ENCODE measurements around the gene KLHL4. TPM values are rescaled to one million over a fixed set of nuclear protein-coding genes. Genes with fewer than 3 reads are reported as not detected.

KLHL4 gene
- total and polyA plus RNA-seq, 2 of the 8 experiments (the other 6 are each of a cell fraction or from before 2014, with no cell fraction given), result 8.8 to 16.0 TPM

DNA sequence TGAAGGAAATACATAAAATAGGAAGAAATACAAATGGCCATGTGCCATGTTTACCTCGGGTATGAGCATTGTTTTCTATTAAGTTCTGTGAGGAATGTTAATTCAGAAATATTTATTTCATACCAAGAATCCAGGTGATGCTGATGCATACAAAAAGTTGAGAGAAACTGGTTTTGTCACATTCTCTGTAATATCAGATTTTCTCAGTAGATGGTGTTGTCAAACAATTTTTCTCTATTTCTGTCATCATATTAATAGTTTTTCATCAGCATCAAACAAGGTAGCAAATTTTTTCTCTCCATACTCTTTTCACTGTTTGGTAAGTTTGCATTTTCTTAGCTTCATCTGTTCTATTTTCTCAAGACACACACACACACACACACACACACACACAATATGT lies 179.8 kb downstream of the KLHL4 start:
- H3K4ac ChIP-seq (replicated peaks; ENCODE audit: insufficient read length, low read depth, low read length), result no peak overlapping the region
- CTCF ChIA-PET (ENCODE audit: partially characterized antibody), result no interaction called here
- TF ChIP-seq FOSL1 (IDR thresholded peaks at IDR 0.05; ENCODE audit: insufficient read depth, low read depth, low read length) (no peak), TAF1 (IDR thresholded peaks at IDR 0.05; ENCODE audit: low read depth, low read length) (no peak), ZNF274 (IDR thresholded peaks at IDR 0.05; ENCODE audit: borderline replicate concordance, extremely low read depth, low read length) (no peak), JUND (IDR thresholded peaks at IDR 0.05; ENCODE audit: low read length) (no peak), YY1 (IDR thresholded peaks at IDR 0.05; ENCODE audit: low read depth, low read length) (no peak), CREB1 (IDR thresholded peaks at IDR 0.05) (no peak), BACH1 (IDR thresholded peaks at IDR 0.05; ENCODE audit: low read length) (no peak), KDM1A (IDR thresholded peaks at IDR 0.05; ENCODE audit: borderline replicate concordance, low read length) (no peak), SIN3A (conservative IDR thresholded peaks at IDR 0.05 in 1 of 2, IDR thresholded peaks at IDR 0.05 in 1 of 2; ENCODE audit: low read depth in 1 of 2, low read length in 2 of 2) (no peak), TCF12 (IDR thresholded peaks at IDR 0.05; ENCODE audit: low read depth, low read length) (no peak)

More for the DNA sequence above, 179.8 kb downstream of the KLHL4 start:
- 90% methylated on average over 1 of the region's 1 CpG; no CpG with 5 or more reads in 1 of the 2 experiments for WGBS, 2 experiments (ENCODE audit: extremely low coverage in 1 of 2, insufficient coverage in 1 of 2, insufficient read length in 1 of 2, insufficient replicate concordance in 2 of 2, low coverage in 1 of 2, low lambda C conversion rate in 2 of 2, missing lambda C conversion rate in 1 of 2)
- Histone ChIP-seq H3K4me3 (ENCODE audit: extremely low read depth in 1 of 4, insufficient read depth in 2 of 4, low read depth in 3 of 4, low read length in 4 of 4) (no peak overlapping the region), H2AK5ac (ENCODE audit: low read depth, low read length) (no peak overlapping the region), H3K23me2 (ENCODE audit: low read depth, low read length) (no peaks in the 10 kb centered on the region; the same call in 1 of the 2 replicates), H4K8ac (ENCODE audit: extremely low read depth, insufficient read depth, low read length) (no peak overlapping the region), H2BK20ac (ENCODE audit: low read length) (no peak overlapping the region), H3K27ac (ENCODE audit: low read depth, low read length) (no peak overlapping the region), H3K23ac (ENCODE audit: insufficient read length) (no peak overlapping the region), H2BK15ac (ENCODE audit: low read length) (no peak overlapping the region), H3K4me2 (ENCODE audit: insufficient read depth in 1 of 2, low read depth in 2 of 2, low read length in 2 of 2) (no peak overlapping the region), H3K9ac (replicated peaks in 1 of 4; ENCODE audit: extremely low read depth in 1 of 4, low read depth in 3 of 4, low read length in 3 of 4) (no peak overlapping the region), H3K27me3 (replicated peaks in 1 of 4; ENCODE audit: control insufficient read depth in 3 of 4, extremely low read depth in 1 of 4, insufficient read depth in 3 of 4, low read length in 3 of 4) (no peaks in the 10 kb centered on the region), H2BK12ac (ENCODE audit: low read depth, low read length) (no peak overlapping the region), H4K5ac (ENCODE audit: insufficient read length, low read depth, low read length) (no peak overlapping the region), H4K91ac (replicated peaks; ENCODE audit: insufficient read length, low read length) (no peak overlapping the region), H3K79me2 (ENCODE audit: control insufficient read depth in 1 of 2, insufficient read depth in 2 of 2, low read length in 2 of 2) (no peaks in the 10 kb centered on the region), H3K9me3 (ENCODE audit: insufficient read depth in 2 of 2, low read depth in 1 of 2, low read length in 1 of 2) (no peaks in the 10 kb centered on the region), H2BK5ac (ENCODE audit: low read depth, low read length) (no peak overlapping the region), H3K36me3 (ENCODE audit: control insufficient read depth in 2 of 4, insufficient read depth in 4 of 4, low read length in 3 of 4) (no peaks in the 10 kb centered on the region), H3K56ac (replicated peaks; ENCODE audit: insufficient read length, low read depth, low read length) (no peak overlapping the region), H3K14ac (ENCODE audit: insufficient read length) (no peak overlapping the region), H3K4me1 (replicated peaks in 1 of 4; ENCODE audit: control insufficient read depth in 3 of 4, insufficient read depth in 4 of 4, low read length in 3 of 4) (no peaks in the 10 kb centered on the region; a peak in 2 of 7 replicates), H2AFZ (ENCODE audit: low read length) (no peak overlapping the region), H2BK120ac (replicated peaks; ENCODE audit: low read depth, low read length) (no peak overlapping the region), H3K79me1 (ENCODE audit: low read depth, low read length) (no peaks in the 10 kb centered on the region), H4K20me1 (replicated peaks in 1 of 2; ENCODE audit: control insufficient read depth in 1 of 2, insufficient read depth in 2 of 2, low read length in 2 of 2) (no peaks in the 10 kb centered on the region), H3K18ac (ENCODE audit: extremely low read depth, low read length) (no peak overlapping the region)
- POLR2A ChIA-PET (ENCODE audit: partially characterized antibody), result interaction anchor here (1.2 kb wide), 1 partner anchor 9 kb away, joined by 3 read pairs; no protein-coding TSS in a partner anchor
- DNase-seq (ENCODE audit: low read depth in 1 of 2, low spot score in 2 of 2) (no peak), FAIRE-seq (no peak)
